Subcutaneous adipose tissue (tissue), 4 donors: Measurements from ENCODE around the gene PLOD2. TPM values are rescaled to one million over a fixed set of nuclear protein-coding genes. Genes with fewer than 3 reads are reported as not detected.

ENCODE experiments used
- total RNA-seq, 4 donors: library from RNA; depleted of rRNA; stranded (reverse); fragments of >200 nt; gene quantifications; one replicate each; pipeline ENCODE4 v1.1.0, GENCODE V29; 2016
- TF ChIP-seq, protein P1 (sequence below): fragments of 450-650 bp; IDR thresholded peaks from one replicate; pipeline ENCODE4 v1.5.1; 2016; ENCODE audit warnings: low read depth, mild to moderate bottlenecking, control low read depth, antibody characterized with exemption, moderate library complexity

Gene PLOD2
- total RNA-seq, 4 donors from 2014 or later = 86.7 to 144 (median 93.8) TPM

DNA sequence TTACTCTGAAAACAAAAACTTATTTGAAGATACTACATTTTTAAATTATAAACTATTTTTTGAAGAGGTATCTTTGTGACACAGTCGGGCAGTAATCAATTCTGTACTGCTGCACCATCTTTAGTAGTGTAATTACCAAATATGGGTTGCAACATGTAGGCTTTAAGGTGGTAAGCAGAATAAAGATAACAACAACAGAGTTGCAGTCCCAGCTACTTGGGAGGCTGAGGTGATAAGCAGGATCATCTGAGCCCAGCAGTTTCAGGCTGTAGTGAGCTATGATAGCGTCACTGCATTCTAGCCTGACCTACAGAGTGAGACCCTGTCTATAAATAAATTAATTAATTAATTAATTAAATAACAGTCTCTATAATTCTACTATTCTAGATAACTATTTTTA lies 6.0 kb downstream of the PLOD2 start:
- TF ChIP-seq, protein P1, sequence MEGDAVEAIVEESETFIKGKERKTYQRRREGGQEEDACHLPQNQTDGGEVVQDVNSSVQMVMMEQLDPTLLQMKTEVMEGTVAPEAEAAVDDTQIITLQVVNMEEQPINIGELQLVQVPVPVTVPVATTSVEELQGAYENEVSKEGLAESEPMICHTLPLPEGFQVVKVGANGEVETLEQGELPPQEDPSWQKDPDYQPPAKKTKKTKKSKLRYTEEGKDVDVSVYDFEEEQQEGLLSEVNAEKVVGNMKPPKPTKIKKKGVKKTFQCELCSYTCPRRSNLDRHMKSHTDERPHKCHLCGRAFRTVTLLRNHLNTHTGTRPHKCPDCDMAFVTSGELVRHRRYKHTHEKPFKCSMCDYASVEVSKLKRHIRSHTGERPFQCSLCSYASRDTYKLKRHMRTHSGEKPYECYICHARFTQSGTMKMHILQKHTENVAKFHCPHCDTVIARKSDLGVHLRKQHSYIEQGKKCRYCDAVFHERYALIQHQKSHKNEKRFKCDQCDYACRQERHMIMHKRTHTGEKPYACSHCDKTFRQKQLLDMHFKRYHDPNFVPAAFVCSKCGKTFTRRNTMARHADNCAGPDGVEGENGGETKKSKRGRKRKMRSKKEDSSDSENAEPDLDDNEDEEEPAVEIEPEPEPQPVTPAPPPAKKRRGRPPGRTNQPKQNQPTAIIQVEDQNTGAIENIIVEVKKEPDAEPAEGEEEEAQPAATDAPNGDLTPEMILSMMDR = no peak

DNA sequence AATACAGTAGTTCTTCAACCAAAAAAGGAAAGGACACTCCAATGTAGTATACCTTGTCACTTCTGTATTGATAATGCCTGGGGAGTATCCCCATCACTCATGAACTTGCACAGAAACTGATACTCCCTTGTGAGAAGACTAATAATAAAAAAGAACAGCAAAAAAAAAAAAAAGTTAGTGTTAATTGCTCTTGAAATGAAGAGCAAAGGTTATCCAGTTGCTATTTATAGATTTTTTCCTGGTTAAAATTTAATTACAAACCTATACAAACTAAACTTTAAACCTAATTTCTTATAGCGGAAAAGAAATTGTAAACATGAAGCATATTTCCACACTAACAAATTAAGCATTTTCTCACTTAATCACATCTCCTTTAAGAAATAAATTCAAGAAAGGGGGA lies 6.7 kb downstream of the PLOD2 start:
- TF ChIP-seq, protein P1 = no peak

DNA sequence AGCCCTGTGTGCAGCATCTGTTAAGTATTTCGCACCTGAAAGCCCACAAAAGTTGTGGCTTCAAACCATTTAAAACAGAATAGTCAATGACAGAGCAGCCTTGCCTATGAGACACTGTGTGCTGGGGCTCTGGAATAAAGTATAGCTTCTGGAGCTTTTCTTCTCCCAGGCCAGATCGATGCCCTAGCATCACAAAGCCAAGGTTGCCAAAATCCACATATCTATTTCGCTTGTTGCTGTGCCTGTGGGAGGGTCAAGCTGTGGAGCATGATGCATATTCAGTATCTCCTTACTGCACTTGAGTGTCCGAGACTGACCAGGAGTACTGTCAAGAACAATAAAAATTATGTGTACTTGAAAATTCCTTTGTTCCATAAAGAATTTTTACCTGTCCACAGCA lies 7.6 kb downstream of the PLOD2 start:
- TF ChIP-seq, protein P1 = no peak

DNA sequence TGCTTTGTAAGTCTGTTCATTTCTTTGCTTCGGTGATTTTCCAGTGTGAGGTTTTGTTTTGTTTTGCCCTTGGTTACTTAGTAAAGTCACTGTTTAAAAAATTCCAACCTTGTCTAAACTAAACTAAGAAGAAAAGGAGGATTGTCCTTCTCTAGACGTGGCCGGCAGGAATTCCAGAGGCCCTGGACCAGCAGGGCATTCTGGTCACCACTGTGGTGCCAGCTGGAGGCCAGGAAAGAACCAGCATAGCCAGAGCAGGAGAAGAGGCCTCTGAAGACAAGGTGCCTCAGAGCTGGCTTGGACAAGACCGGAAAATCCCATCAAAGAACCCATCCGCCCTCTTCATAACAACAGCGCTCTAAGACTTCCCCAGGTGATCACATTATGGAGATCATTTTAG lies 8.2 kb downstream of the PLOD2 start:
- TF ChIP-seq, protein P1 = no peak

DNA sequence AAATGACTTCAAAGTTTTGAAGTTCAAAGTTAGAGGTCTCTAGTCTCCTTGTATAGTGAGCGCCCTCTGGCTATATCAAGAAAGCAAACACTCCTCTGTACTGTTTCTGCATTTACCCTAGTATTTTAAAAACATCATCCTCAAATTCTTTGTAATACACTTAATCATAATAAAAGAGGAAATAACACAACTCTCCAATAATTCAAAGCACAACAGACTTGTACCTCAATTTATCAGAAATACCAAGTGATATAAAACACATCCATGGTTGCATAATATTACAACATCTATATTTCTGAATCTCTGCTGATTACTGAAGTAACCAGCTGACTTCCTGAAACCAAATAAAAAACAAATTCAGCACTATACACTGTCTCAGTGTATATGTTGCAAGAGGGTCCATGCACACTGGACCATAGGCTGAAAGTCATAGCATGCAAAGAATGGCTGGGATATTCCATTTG lies 12.5 kb downstream of the PLOD2 start:
- TF ChIP-seq, protein P1 = no peak

DNA sequence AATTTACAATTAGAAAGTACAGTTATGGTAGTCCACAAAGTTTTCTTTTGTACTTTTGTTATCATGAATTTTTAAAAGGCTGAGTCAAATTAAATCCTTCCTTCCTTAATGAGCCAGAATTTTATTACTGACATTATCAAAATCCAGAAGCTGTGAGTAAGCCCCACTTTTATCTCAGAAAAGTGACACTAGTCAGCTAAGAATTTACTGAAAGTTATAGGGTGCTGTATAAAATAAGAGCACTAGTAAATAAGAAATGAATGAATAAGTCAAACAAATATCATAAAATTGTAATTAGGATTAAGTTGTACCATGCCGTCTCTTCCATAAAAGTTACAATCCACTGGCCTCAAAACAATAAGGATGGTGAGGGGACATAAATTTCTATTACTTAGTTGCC lies 15.3 kb downstream of the PLOD2 start:
- TF ChIP-seq, protein P1 = no peak

DNA sequence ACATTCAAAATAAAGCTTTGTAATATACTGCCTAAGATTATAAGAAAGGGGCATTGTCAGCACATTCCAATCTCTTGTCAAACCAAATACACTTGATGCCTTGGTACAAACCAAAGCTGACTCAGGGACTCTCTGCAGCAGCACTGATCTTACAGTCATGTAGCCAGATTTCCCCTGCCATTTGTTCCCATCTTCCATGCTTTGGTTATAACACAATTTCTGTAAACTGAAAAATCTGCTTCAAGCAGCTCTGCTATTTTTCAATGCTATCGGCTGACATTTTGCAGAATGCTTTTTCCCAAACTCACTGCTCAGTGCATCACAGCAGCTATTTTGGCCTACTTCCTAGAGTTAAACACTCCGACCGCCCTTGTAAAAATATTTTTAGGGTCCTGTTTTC lies 18.2 kb downstream of the PLOD2 start:
- TF ChIP-seq, protein P1 = no peak
